Kidney glomerular epithelial cell (primary cell): Measurements from ENCODE around the gene LTB4R2.
A peak's percentile ranks its signal among the peaks of the same experiment; 100 is the strongest.

Experiments
- DNase-seq: peaks from one replicate; lab custom pipeline; 2025; lab: John Stamatoyannopoulos, UW

The LTB4R2 gene

GRCh38 chr14:24309538-24310264 is at the start of gene LTB4R2:
Gene LTB4R2, plus strand, starts transcription at chr14:24310140. Its CDS starts 525 bp downstream, at chr14:24310665.
- no peak for DNase-seq

- DNase-seq: no peak
These were observed 49.2 kb upstream of the LTB4R2 start for GRCh38 chr14:24260780-24261157.

- DNase-seq: no peak
These were observed 48.5 kb upstream of the LTB4R2 start for GRCh38 chr14:24261256-24261968.

- DNase-seq: no peak
These were observed 48.0 kb upstream of the LTB4R2 start for GRCh38 chr14:24261969-24262327.

GRCh38 chr14:24262821-24263733 is 46.9 kb upstream of the LTB4R2 start, which contains the start of gene TGM1:
Gene TGM1, minus strand, starts transcription at chr14:24263177. Its CDS starts 825 bp downstream, at chr14:24262352.
- no peak for DNase-seq

GRCh38 chr14:24263848-24264247 is 46.1 kb upstream of the LTB4R2 start:
- DNase-seq: no peak

- no peak for DNase-seq
These were observed 45.6 kb upstream of the LTB4R2 start for GRCh38 chr14:24264298-24264697.

GRCh38 chr14:24266344-24267244 is 43.3 kb upstream of the LTB4R2 start:
- no peak for DNase-seq

GRCh38 chr14:24267516-24267915 is 42.4 kb upstream of the LTB4R2 start:
- no peak for DNase-seq

- no peak for DNase-seq
These were observed 41.7 kb upstream of the LTB4R2 start for GRCh38 chr14:24268225-24268624.

- DNase-seq: no peak
These were observed 40.6 kb upstream of the LTB4R2 start for GRCh38 chr14:24269368-24269767.

GRCh38 chr14:24269910-24270536 is 39.9 kb upstream of the LTB4R2 start:
- DNase-seq: no peak

GRCh38 chr14:24270537-24271133 is 39.3 kb upstream of the LTB4R2 start:
- no peak for DNase-seq

GRCh38 chr14:24271134-24271833 is 38.7 kb upstream of the LTB4R2 start, which contains the start of gene RABGGTA:
Gene RABGGTA, minus strand, starts transcription at chr14:24271597. Its CDS starts 482 bp downstream, at chr14:24271115.
- DNase-seq: peak; percentile 80

GRCh38 chr14:24271834-24272263 is 38.1 kb upstream of the LTB4R2 start:
- DNase-seq: no peak

- no peak for DNase-seq
These were observed 37.5 kb upstream of the LTB4R2 start for GRCh38 chr14:24272467-24272866.

- peak; percentile 2 for DNase-seq
These were observed 36.4 kb upstream of the LTB4R2 start for GRCh38 chr14:24273422-24273998.

- DNase-seq: no peak
These were observed 35.8 kb upstream of the LTB4R2 start for GRCh38 chr14:24274101-24274543.

GRCh38 chr14:24277071-24277470 is 32.9 kb upstream of the LTB4R2 start:
- no peak for DNase-seq
